ENCODE data around the gene MAT1A. TPM values are rescaled to one million over a fixed set of nuclear protein-coding genes. Genes with fewer than 3 reads are reported as not detected.

MAT1A gene
- total RNA-seq, 1 experiment from 2014 or later = 2.1 TPM

DNA sequence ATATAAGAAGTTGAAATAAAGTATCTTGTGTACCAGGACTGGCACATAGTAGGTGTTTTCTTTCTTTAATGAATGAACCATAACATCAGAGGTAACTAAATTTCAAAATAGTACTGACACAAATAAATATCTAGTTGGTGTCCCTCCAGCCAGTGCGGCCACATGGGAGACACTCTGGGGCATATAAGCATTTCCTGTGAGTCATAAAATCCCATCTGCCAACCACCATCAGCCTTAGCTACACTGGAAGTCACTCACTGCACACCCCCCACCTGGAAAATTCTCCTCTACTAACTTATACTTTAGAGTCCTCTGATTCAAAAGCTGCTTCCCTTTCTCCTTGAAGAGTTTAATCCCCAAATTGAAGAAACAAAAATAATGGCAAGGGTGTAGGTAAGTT lies 34.6 kb upstream of the MAT1A start:
- Histone ChIP-seq H3K56ac (ENCODE audit: insufficient read length, low read depth, low read length) (no peak overlapping the region), H3K9ac (ENCODE audit: extremely low read depth, insufficient read length, low read length) (no peak overlapping the region), H2BK120ac (ENCODE audit: low read depth, low read length, poor library complexity, severe bottlenecking) (no peak overlapping the region), H3K79me2 (ENCODE audit: insufficient read depth, low read length) (no peaks in the 10 kb centered on the region), H3K27me3 (ENCODE audit: insufficient read depth, low read length) (no peaks in the 10 kb centered on the region), H3K4ac (ENCODE audit: low read depth, low read length) (no peak overlapping the region), H3K79me1 (ENCODE audit: insufficient read depth, low read depth, low read length, poor library complexity, severe bottlenecking) (no peaks in the 10 kb centered on the region), H4K91ac (ENCODE audit: insufficient read length, low read depth, low read length) (no peak overlapping the region), H3K14ac (ENCODE audit: insufficient read depth, low read length) (no peak overlapping the region), H3K23ac (ENCODE audit: insufficient read length, low read depth, low read length) (no peak overlapping the region), H4K8ac (replicated peaks; ENCODE audit: insufficient read length, low read depth, low read length) (no peak overlapping the region), H2BK5ac (ENCODE audit: insufficient read length, low read length) (no peak overlapping the region), H3K23me2 (ENCODE audit: insufficient read length, low read depth, low read length, poor library complexity, severe bottlenecking) (no peaks in the 10 kb centered on the region), H2AK5ac (ENCODE audit: insufficient read length, low read length) (no peak overlapping the region), H2BK15ac (ENCODE audit: low read depth, low read length) (no peak overlapping the region), H3K9me3 (ENCODE audit: control insufficient read depth, low read depth, low read length) (no peaks in the 10 kb centered on the region), H2AFZ (ENCODE audit: low read length) (no peak overlapping the region), H3K18ac (ENCODE audit: insufficient read length, low read depth, low read length) (no peak overlapping the region), H4K20me1 (ENCODE audit: control insufficient read depth, insufficient read depth, insufficient read length) (no peaks in the 10 kb centered on the region), H3T11ph (ENCODE audit: low read length) (no peak overlapping the region), H2BK20ac (ENCODE audit: low read depth, low read length, poor library complexity, severe bottlenecking) (no peak overlapping the region), H3K4me2 (ENCODE audit: insufficient read depth, insufficient read length, low read length) (no peak overlapping the region), H3K27ac (ENCODE audit: insufficient read length, low read depth, low read length) (no peak overlapping the region), H4K5ac (ENCODE audit: insufficient read length, low read depth, low read length) (no peak overlapping the region), H3K4me1 (ENCODE audit: insufficient read depth, low read length) (no peaks in the 10 kb centered on the region; the same call in 1 of the 2 replicates), H2BK12ac (ENCODE audit: insufficient read length, low read depth, low read length) (no peak overlapping the region)
- no peaks in the 10 kb centered on the region for H3K27me3 Mint-ChIP-seq (ENCODE audit: low read depth)
- H3K36me3 Mint-ChIP-seq (ENCODE audit: insufficient read depth in 1 of 3, low read depth in 3 of 3) = no peaks in the 10 kb centered on the region
- H3K27ac Mint-ChIP-seq = no peak overlapping the region
- no CpG with 5 or more reads among the region's 1 CpG for WGBS (ENCODE audit: extremely low coverage, insufficient read length, low lambda C conversion rate)
- H3K9me3 Mint-ChIP-seq = no peaks in the 10 kb centered on the region
- no peak for DNase-seq
- TF ChIP-seq, protein P1, sequence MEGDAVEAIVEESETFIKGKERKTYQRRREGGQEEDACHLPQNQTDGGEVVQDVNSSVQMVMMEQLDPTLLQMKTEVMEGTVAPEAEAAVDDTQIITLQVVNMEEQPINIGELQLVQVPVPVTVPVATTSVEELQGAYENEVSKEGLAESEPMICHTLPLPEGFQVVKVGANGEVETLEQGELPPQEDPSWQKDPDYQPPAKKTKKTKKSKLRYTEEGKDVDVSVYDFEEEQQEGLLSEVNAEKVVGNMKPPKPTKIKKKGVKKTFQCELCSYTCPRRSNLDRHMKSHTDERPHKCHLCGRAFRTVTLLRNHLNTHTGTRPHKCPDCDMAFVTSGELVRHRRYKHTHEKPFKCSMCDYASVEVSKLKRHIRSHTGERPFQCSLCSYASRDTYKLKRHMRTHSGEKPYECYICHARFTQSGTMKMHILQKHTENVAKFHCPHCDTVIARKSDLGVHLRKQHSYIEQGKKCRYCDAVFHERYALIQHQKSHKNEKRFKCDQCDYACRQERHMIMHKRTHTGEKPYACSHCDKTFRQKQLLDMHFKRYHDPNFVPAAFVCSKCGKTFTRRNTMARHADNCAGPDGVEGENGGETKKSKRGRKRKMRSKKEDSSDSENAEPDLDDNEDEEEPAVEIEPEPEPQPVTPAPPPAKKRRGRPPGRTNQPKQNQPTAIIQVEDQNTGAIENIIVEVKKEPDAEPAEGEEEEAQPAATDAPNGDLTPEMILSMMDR (conservative IDR thresholded peaks at IDR 0.05) = no peak
- H3K4me1 Mint-ChIP-seq = peaks cover 6 to 12% of the 10 kb centered on the region in 2 experiments
- H3K4me3 Mint-ChIP-seq = no peak overlapping the region

Measured in H9 (cell line).